Measurements from ENCODE around the gene PER1.

GRCh38 chr17:8173056-8173870, 21.1 kb upstream of the PER1 start:
- peak; percentile 94 to 100 for TF ChIP-seq POLR2A (IDR thresholded peaks at IDR 0.05)
- TF ChIP-seq, protein P1, sequence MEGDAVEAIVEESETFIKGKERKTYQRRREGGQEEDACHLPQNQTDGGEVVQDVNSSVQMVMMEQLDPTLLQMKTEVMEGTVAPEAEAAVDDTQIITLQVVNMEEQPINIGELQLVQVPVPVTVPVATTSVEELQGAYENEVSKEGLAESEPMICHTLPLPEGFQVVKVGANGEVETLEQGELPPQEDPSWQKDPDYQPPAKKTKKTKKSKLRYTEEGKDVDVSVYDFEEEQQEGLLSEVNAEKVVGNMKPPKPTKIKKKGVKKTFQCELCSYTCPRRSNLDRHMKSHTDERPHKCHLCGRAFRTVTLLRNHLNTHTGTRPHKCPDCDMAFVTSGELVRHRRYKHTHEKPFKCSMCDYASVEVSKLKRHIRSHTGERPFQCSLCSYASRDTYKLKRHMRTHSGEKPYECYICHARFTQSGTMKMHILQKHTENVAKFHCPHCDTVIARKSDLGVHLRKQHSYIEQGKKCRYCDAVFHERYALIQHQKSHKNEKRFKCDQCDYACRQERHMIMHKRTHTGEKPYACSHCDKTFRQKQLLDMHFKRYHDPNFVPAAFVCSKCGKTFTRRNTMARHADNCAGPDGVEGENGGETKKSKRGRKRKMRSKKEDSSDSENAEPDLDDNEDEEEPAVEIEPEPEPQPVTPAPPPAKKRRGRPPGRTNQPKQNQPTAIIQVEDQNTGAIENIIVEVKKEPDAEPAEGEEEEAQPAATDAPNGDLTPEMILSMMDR (IDR thresholded peaks at IDR 0.05) = no peak

Data from thyroid gland (tissue), 4 donors.